ENCODE data around the gene ERFL.

ERFL gene

DNA sequence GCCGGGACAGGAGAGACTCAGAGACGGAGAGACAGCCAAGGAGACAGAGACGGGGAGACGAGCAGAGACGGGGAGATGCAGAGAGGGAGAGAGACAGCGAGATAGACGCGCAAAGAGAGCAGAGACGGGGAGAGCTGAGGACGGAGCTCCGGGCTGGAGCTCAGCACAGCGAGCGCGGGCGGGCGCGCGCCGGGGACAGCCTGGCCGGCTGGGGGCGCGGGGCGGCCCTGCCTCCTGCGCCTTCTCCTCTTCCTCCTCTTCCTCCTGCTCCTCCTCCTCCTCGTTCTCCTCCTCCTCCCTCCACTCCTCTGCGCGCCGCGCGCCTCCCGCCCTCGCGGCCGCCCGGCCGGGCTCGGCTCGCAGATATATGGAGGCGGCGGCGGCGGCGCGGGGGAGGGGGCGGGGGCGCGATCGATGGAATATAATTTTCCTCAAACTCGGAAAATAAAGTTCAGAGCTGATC is at the start of gene ERFL:
ERFL (minus strand) TSS at position 229 of the 463 bp plus-strand sequence. CDS start 15,530 bp downstream, outside the sequence.
- DNase-seq = no peak

DNA sequence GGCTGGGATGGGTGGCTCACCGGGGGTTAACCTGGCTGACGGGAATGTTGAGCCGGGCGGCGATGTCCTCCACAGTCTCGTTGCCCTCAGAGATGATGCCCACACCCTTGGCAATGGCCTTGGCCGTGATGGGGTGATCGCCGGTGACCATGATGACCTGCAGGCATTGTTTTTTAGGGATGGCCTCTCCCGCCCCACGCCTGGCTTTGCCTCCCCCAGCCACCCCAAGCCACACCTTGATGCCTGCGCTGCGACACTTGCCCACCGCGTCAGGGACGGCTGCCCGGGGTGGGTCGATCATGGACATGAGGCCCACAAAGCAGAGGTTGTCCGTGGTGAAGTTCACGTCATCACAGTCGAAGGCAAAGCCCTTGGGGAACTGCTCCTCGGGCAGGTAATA is 49.7 kb upstream of the ERFL start:
- no peak for DNase-seq

DNA sequence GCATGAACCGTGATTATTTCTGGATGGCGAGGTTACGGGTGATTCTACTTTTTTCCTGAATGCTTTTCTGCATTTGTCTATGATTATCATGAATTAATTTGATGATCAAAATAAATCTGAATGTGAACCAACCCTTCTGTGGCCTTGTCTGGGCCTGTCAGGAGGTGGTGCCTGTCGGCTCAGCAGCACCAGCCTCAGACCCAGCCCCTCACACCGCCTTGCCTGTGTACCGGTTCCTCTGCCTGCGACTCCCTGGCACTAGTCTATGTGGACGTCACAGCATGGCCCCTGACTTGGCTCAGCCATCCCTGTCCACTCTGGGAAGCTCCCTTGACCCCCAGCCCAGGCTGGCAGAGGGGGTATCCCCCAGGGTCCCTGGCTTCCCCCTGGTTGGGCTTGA is 46.4 kb upstream of the ERFL start:
- DNase-seq = no peak

DNA sequence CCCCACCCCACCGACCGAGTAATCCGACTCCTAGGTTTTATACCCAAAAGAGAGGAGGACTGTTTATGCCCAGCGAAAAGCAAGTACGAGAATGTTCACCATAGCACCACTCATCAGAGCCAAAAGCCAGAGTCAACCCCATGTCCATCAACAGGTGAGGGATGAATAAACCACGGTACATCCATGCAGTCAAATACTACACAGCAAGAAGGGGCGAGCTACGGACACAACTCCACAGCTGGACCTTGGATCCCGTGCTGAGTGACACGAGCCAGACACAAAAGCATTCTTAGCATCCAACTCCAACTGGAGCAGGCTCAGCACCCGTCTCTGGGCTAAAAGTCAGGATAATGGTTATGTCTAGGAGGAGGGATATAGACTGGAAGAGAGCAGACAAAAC is 43.1 kb upstream of the ERFL start:
- DNase-seq = no peak

DNA sequence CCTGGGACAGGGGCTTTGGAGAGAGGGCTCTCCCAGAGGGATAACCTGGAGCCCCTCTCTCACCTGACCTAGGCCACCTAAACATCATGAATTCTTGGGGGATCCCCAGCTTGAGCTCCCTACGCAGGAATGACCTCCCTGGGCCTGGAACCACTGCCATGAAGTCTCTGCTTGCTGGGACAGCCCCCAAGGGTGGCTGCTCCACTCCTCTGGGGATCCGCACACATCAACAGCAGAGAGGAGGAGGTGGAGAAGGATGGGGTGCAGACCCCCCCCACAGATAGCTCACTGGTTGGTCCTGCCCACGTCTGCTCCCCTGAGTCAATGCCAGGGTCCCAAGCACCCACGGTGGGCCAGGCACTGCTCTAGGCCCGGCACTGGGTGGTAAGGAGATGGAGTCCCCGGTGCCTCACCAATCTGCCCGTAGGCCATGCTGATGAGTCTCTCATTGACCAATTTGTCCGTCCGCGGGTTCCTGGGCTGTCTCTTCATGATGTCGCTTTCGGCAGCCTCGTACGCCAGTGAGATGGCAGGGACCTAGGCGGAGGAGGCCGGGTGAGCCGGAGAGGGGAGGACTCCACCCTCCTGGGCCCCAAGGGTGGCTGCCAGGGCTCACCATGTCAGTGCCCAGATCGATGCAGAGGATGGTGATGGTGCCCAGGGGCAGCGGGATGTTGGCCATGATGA is 41.7 kb upstream of the ERFL start:
- no peak for DNase-seq

DNA sequence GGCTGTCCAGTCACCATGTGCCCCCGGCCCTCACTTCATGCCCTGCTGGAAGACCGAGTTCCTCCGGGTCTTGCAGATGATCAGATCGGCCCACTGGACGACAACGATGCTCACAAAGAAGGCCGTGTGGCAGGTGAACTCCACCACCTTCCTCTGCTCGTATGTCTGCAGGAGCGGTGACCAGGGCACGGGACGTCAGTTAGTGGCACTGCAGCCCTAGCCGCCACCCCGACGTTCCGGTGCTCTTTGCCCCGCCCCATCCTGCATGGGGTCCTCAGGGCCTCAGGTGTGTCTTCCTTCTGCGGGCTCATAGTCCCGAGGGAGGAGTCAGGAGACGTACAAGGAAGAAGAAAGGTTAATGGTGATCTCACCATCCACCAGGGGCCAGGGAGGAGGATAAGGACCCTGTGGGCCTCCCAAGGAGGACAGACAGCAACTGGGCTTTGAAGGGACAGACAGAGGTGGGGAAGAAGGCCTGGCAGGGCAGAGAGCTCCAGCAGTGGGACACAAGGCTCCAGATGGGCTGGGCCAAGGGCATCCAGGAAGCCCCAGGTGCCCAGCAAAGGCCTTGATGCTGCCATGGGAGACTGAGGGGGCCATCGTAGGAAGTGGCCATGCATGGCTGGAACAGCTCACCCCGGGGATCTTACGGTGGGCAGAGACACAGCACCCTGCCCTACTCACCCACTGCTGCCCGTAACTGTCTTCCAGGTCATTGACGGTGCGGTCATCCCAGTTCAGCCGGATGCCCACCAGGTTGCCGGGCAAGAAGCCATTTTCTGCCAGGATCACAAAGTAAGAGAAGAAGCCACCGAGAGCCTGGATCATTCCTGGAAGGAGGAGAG is 40.7 kb upstream of the ERFL start:
- no peak for DNase-seq

DNA sequence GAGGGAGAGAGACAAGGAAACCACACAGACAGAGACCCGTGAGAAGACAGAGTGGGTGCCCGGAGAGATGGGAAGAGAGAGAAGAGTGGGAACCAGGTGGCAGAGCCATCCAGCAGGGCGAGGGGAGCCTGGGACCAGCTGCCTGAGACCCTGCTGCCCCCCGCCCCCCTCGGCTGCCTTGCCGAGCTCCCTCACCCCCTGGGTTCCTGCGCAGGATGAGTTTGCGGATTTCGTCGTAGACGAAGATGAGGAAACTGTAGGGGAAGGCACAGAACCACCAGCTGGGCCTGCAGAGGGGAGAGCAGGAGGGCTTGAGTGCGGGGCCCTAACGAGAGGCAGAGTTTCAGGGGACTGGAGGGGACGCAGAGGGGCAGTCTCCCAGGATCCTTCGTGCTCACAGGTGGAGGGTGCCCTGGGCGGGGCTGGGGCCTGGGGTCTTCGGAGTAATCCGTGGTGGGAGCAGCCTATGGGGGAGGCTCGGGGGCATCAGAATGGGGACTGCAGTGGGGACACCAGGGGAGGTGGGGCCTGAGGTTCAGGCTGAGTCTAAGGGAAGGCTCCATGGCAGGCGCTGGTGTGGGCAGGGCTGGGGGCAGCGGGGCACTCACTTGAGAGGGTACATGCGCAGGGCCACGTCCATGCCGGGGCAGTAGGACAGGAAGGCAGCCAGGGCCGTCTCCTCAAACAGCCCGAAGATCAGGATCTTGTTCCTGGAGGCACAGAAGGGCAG is 39.0 kb upstream of the ERFL start:
- no peak for DNase-seq

DNA sequence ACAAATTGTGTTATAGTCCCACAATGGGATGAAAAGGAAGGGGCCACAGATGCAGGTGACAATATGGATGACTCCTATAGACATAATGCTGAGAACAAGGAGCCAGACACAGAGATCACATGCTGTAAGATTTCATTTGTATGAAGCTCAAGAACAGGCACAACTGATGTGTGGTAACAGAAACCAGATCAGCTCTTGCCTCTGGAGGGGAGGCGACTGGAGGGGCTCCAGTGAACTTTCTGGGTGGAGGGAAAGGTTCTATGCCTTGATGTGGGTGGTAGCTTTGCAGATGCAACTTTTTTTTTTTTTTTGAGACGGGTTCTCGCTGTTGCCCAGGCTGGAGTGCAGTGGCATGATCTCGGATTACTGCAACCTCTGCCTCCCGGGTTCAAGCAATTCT is 36.9 kb upstream of the ERFL start:
- DNase-seq = no peak

DNA sequence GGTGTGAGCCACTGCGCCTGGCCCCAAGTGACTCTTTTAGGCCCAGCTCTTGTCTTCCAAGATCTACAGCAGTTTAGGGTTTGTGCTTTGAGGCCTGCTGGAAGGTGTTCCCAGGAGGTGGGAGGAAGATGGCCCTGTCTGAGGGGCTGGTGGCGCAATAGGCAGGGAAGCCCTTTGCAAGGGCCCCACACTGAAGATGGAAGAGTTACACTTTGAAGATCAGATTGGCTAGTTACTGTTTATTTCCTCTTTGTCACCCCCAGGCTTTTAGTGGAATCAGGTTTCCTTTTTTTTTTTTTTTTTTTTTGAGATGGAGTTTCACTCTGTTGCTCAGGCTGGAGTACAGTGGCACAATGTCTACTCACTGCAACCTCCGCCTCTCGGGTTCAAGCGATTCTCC is 32.7 kb upstream of the ERFL start:
- no peak for DNase-seq

DNA sequence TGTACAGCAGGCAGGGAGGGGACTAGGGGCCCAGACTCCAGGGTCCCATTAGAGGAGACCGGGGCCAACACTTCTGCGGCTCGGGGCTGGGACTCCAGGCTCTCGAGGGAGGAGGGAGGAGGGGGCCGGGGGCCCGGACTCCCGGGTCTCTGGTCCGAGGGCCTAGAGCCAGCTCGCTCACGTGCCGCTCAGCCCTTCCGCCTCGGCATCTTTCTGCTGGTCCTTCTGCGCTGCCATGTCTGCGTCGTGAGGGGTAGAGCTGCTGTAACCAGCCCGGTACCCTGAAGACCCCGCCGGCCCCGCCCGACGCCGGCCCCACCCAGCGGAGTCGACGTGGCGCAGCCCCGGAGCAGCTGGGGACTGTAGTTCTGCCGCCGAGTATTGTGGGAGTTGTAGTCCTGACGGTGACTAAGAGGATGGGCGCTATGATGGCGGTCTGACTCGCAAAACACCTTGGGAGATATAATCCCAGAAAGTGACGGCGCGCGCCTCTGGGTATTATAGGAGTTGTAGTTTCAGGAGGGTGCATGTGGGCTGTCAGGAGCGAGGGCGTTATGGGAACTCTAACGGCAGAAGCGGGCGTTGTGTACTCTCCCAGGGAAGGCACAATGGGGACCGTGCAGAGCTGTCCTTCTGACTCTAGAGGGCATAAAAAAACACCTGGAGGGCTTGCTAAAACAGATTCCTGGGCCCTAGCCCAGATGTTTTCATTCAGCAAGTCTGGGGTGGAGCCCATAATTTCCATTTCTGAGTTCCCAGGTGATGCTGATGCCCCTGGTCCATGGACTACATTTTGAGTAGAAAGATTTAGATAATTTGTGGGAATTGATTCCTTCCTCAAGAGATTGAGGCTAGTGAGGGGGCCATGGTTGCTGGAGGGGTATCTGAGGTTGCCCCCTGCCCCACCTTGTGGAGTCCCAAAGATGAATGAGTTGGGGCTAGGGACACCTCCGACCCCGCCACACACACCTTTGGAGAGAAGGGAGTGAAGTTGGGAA is 31.1 kb upstream of the ERFL start, which contains the start of gene RABAC1:
RABAC1 (minus strand) TSS at position 266 of the 998 bp plus-strand sequence; CDS start at position 237, 29 bp downstream.
- DNase-seq = peak; percentile 97

DNA sequence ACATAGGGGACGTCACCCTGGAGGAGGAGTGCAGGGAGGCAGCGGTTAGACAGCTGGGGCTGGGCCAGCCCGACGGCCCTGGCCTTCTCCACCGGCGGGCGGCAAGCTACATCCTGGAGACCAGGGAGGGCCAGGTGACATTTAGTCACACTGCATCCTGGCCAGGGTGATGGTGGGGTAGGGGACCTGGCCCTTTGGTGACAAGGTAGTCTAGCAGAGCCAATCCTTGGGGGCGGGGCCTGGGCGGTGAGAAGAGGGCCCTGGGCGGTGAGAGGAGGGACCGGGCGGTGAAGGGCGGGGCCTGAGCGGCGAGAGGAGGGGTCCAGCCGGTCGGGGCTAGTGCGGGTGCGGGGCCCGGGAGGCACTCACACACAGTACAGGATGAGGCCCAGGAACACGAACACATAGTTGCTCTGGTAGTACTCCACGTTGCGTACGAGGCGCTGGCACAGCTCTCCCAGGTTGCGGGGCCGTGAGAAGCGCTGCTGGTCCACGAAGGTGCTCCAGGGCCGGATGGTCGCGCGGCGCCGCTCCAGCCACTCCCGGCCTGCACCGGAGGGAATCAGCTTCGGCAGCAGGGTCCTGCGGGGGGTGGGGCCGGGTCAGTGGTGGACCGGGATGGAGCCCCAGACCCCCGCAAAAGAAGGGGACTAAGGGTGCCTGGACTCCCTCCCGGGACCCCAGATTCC is 30.3 kb upstream of the ERFL start:
- peak; percentile 90 for DNase-seq

DNA sequence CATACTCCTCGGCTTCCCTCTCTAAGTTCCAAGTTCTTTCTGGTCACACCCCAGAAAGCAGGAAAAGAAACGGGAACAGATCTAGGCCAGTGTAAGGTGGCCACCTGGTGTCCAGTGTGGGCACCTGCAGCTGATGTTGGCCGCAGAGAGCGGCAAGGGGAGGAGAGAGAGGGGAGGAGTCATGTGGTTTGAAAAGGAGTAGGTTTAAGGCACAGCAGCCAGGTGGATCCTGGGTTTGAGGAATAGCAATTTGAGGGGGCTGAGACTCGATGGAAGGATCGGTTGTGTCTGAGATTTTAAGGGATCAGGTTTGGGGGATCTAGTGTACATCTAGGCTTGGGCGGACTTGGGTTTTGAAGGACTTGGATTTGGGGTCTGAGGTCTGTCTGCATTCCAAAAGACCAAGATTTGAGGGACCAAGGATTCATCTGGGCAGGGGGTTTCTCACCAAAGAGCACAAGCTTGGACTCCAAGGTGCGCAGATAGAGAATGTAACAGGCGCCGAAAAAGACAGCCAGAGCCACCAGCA is 29.7 kb upstream of the ERFL start:
- peak; percentile 77 for DNase-seq

DNA sequence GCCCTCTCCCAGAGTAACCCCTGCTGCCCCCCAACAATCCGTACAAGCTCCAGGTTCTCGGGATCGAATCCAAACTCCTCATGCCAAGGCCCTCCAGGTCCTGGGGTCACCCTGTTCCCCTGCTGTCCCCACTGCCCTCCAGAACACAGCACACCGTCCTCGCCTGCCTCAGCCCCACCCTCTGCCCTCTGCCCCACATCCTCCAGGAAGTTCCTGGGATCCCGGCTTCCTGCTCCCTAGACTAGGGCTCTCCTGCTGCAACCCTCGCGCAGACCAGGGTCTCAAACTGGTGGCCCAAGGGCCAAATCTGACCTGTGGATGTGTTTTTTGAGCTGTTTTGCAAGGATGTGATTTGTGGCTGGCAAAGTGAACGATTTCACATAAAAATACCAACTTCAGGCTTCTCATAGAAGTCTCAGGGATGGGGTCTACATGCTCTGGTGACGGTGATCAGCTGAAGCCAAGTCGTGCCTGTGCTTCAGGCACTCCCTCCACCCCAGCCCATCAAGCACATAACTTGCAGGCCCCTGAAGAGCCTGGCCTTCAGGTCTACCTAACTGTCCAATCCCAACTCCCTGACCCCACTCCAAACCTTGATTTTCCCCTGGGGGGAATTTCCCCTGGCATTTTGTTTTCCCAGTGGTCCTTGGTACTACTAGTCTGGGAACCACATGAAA is 29.1 kb upstream of the ERFL start:
- no peak for DNase-seq

DNA sequence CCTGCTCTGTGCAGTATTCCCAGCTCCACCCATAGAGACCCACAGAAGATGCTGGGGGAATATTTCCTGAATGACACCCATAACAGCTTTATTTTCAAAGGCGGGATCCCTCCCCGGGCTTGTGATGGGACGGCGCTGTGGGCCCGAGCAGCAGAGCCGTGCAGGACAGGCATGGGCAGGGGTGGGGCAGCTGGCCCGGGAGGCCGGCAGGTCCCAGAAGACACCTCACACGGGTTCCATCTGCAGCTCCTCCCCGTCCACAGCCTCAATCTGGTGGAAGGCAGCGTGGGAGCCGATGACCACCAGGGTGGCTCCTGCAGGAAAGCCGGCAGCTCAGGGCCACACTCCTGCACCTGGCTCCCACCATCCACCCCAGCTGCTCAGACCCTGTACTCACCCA is 28.4 kb upstream of the ERFL start:
- DNase-seq = no peak

DNA sequence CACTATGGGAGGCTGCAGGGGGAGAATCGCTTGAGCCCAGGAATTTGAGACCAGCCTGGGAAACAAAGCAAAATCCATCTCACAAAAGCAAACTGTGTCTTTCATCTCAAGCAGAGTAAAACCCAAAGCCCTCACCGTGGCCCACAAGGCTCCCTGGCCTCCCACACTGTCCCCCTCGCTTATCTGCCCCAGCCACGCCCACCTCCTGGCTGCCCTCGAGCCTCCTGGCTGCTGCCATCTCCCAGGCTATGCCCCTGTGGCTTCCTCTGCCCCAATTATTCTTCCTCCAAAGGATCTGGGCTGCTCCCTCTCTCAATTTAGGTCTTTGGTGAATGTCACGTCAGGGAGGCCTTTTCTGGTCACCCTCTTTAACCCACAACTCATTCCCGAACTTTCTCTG is 27.3 kb upstream of the ERFL start:
- no peak for DNase-seq

DNA sequence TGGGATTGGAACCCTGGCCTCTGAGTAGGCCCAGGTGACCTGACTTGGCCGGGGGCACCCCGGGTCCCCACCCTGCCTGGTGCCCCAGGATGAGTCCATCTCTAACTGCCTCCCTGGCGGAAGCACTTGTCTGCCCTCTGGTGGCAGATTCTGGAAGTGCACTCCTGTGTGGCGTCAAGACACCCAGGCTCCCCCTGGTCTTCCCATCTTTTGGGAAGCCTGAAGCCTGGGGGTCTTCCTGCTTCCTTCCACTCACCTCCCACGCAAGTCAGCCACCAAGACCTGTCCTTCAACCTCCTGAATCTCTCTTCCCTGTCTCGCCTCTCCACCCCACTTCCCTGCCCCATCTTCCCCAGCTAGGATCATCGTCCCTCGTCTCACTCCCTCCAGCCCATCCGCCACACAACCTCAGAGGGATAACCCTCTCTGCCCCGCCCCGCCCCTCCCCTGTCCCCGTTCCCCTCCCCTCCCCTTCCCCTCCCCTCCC is 23.5 kb upstream of the ERFL start:
- DNase-seq = peak; percentile 79

DNA sequence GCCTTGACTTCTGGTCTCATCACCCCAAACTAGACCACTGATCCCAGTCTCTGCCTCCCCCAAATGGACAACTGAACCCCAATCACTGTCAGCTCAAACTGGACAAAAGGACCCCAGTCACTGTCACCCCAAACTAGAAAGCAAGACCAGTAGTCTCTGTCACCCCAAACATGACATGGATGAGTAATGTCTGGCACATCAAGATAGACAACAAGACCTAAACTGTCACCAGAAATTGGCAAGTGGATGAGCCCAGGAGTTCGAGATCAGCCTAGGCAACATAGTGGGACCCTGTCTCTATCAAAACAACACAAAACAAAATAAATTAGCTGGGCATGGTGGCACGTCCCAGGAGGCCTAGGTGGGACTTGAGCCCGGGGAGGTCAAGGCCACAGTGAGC is 18.8 kb upstream of the ERFL start:
- no peak for DNase-seq

DNA sequence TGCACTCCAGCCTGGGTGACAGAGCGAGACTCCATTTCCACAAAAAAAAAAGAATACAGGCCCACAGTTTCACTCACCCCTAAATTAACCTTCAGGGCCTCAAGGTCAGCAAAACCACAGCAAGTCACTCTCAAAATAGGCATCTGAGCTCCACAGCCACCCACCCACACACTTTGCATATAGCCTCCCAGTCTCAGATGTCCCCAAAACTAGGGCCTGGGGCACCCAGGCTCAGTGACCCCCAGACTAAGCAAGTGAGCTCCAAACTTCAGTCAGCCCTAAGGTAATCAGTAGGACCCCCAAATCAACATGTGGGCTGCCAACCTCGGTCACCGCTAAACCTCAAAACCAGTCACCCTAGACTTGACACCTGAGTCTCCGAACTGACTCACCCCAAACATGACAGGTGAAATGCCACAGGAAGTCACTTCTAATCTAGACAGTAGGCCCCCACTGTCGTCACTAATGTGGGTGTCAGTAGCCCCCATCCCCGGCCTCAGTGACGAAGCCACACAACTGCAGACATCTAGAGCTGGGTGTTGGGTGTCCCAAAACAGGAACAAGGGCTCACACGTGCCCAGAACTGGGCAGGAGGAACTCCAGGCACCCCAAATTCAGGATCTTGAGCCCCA is 17.0 kb upstream of the ERFL start:
- DNase-seq = no peak

DNA sequence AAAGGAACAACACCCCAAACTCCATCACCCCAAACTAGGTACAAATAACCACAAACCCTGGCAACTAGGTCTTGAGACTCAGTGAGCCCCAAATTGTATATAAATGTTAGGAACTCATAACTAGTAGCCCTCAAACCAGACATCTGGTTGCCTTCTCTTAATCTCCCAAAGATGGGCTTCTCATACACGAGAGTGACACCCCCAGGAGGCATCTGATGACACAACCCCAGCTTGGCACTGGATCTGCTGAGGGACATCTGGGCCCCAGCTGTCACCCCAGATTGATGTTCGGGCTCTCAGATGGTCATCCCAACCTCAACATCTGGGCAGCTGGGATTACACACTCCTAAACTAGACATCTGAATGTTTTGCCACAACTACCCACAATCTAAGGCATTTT is 16.1 kb upstream of the ERFL start:
- DNase-seq = no peak

Measured in right hindlimb (tissue), 1 donor.